Heart left ventricle (tissue), 16 donors: ENCODE results near the gene MMP24OS. TPM values are rescaled to one million over a fixed set of nuclear protein-coding genes. Genes with fewer than 3 reads are reported as not detected.
A peak's percentile ranks its signal among the peaks of the same experiment; 100 is the strongest.

Experiments used
- ATAC-seq, 4 donors: fragments of 200-7000 bp; cut with Tn5 transposase; one replicate each; pipeline ENCODE4 v1.9.1; 2020 to 2022; ENCODE audit warnings: moderate library complexity in 4 of 4, mild to moderate bottlenecking in 3 of 4, moderate number of reproducible peaks in 1 of 4
- DNase-seq, 5 donors: peaks; one replicate each; pipeline ENCODE4 v3.0.0-alpha.2; 2020
- H3K27ac ChIP-seq, 12 donors: fragments of 200-600 bp; sonication (generic) in 4 of 12; one replicate each; pipeline versions ENCODE4 v1.5.0 to v1.8.0; 2016 to 2022; ENCODE audit warnings: mild to moderate bottlenecking in 2 of 12
- H3K27me3 ChIP-seq, 9 donors: fragments of 200-600 bp; sonication (generic) in 2 of 9; one replicate each; pipeline versions ENCODE4 v1.5.1 to v1.8.0; 2016 to 2022; ENCODE audit warnings: mild to moderate bottlenecking in 3 of 9
- H3K36me3 ChIP-seq, 9 donors: fragments of 200-600 bp; sonication (generic) in 2 of 9; one replicate each; pipeline versions ENCODE4 v1.5.0 to v1.8.0; 2018 to 2022; ENCODE audit warnings: mild to moderate bottlenecking in 2 of 9
- H3K4me1 ChIP-seq, 12 donors: fragments of 200-600 bp; sonication (generic) in 4 of 12; one replicate each; pipeline versions ENCODE4 v1.5.0 to v1.8.0; 2016 to 2022; ENCODE audit warnings: mild to moderate bottlenecking in 3 of 12
- H3K4me3 ChIP-seq, 12 donors: fragments of 200-600 bp; sonication (generic) in 4 of 12; one replicate each; pipeline versions ENCODE4 v1.5.0 to v1.8.0; 2017 to 2022; ENCODE audit warnings: mild to moderate bottlenecking in 9 of 12, moderate library complexity in 4 of 12
- H3K9me3 ChIP-seq, 12 donors: fragments of 200-600 bp; sonication (generic) in 4 of 12; one replicate each; pipeline versions ENCODE4 v1.5.0 to v1.8.0; 2016 to 2022; ENCODE audit warnings: mild to moderate bottlenecking in 1 of 12
- CTCF ChIP-seq, 12 donors: fragments of 200-600 bp; sonication (generic) in 4 of 12; IDR thresholded peaks; one replicate each; pipeline versions ENCODE4 v1.5.0 to v1.8.0; 2018 to 2022; ENCODE audit warnings: antibody characterized with exemption in 12 of 12, mild to moderate bottlenecking in 5 of 12
- POLR2A ChIP-seq, 2 donors: fragments of 450-650 bp; IDR thresholded peaks; one replicate each; pipeline ENCODE4 v1.6.1; 2017; ENCODE audit warnings: antibody characterized with exemption in 2 of 2, mild to moderate bottlenecking in 2 of 2, moderate library complexity in 2 of 2
- WGBS, 4 donors: extraction: QIAGEN DNeasy Blood & Tissue Kit in 2 of 4; methylation state at CpG; one replicate each; pipeline versions ENCODE4 v1.1.5 to v1.1.7; 2013 to 2018; 5-methylcytosine and 5-hydroxymethylcytosine counted together
- intact Hi-C, 10 donors: fragments of 100-400 bp; cut with DNase I; formaldehyde crosslinking; loops; one replicate each; pipeline versions ENCODE4 v1.11.1 to v1.14.2; 2022
- polyA plus RNA-seq, 2 donors: library from polyadenylated mRNA; stranded (reverse); fragments of 200-250 nt; gene quantifications; one replicate each; pipeline ENCODE4 v1.2.3, GENCODE V29; 2013
- total RNA-seq, 9 donors: library from RNA; depleted of rRNA in 2 of 9; stranded (reverse); fragments of >200 nt in 2 of 9; fragmentation: NEBNext Ultra II Directional in 3 of 9; extraction: Animal tissue kit (Norgen Biotek cat#: 25700) in 3 of 9; gene quantifications; one replicate each; pipeline versions ENCODE4 v1.1.0 to v1.2.4, GENCODE V29; 2016 to 2023
- donor health status: ischemic (EF 13 %, LVEDD 7.1; RV severe dilation, severe dysfunction).
- donor health status: healthy with polysubstance abuse.
- donor health status: DM: no; HTN: yes; CAD: no.
- donor health status: DM: no; HTN: no; CAD: no.
- donor health status: ischemic (EF 25% LVEDD 6.9; RV normal size, moderate dysfunction).
- donor health status: ischemic (EF 25% LVEDD 5.7; RV mildly dilated, moderate dysfunction).
- donor health status: healthy.
- donor health status: DM: yes; HTN: yes; CAD: no.
- donor health status: ischemic (EF 35%, LVEDD 5.7; RV mildly dilated, moderate dysfunction).
- donor health status: nonischemic (EF 11% LVEDD 7.7; RV severe dilation, severe dysfunction).
- donor health status: DM: yes; HTN: yes; CAD: no.
- donor health status: PGD.
- donor health status: ischemic (EF 29% LVEDD 5.4; RV normal size, mild dysfunction).
- donor health status: nonischemic (EF 23%, LVEDD 6.1; RV moderate dilation, normal function).

MMP24OS gene
- total and polyA plus RNA-seq, 11 donors, result 11.7 to 64.8 (median 41.6) TPM

- ATAC-seq (no peak), DNase-seq (peak in 1 of 5 donors; percentile 12)
- H3K27ac ChIP-seq, result no peak overlapping the region
- intact Hi-C loops, result no loop called here
- H3K9me3 ChIP-seq, result no peaks in the 10 kb centered on the region
- peaks cover 0 to 26% (median 4%) of the 10 kb centered on the region in 9 donors for H3K27me3 ChIP-seq
- peaks cover 0 to 2% (median 0%) of the 10 kb centered on the region in 12 donors for H3K4me1 ChIP-seq
- no peak for TF ChIP-seq POLR2A (IDR thresholded peaks at IDR 0.05)
- TF ChIP-seq CTCF (IDR thresholded peaks at IDR 0.05), result no peak
- WGBS, 4 donors, result 63 to 80% (median 69%) methylated on average over 7 of the region's 7 CpGs
- no peak overlapping the region for H3K4me3 ChIP-seq
- no peaks in the 10 kb centered on the region for H3K36me3 ChIP-seq
These were observed 12.4 kb upstream of the MMP24OS start for GRCh38 chr20:35290186-35290886.

GRCh38 chr20:35288325-35289060 lies 10.6 kb upstream of the MMP24OS start:
- Histone ChIP-seq H3K27me3 (peaks cover 0 to 10% (median 0%) of the 10 kb centered on the region in 9 donors), H3K4me3 (no peak overlapping the region), H3K4me1 (peaks cover 2 to 16% (median 8%) of the 10 kb centered on the region in 12 donors), H3K9me3 (no peaks in the 10 kb centered on the region), H3K36me3 (no peaks in the 10 kb centered on the region), H3K27ac (no peak overlapping the region)
- DNase-seq (peak in 1 of 5 donors; percentile 58), ATAC-seq (no peak)
- WGBS, 4 donors, result 82 to 85% (median 85%) methylated on average over 17 to 19 of the region's 19 CpGs
- no peak for TF ChIP-seq CTCF (IDR thresholded peaks at IDR 0.05)
- intact Hi-C loops, result no loop called here

- Histone ChIP-seq H3K36me3 (peaks cover 0 to 8% (median 0%) of the 10 kb centered on the region in 9 donors), H3K27me3 (peaks cover 0 to 5% (median 0%) of the 10 kb centered on the region in 9 donors), H3K27ac (no peak overlapping the region), H3K9me3 (no peaks in the 10 kb centered on the region), H3K4me3 (no peak overlapping the region), H3K4me1 (peaks cover 5 to 22% (median 13%) of the 10 kb centered on the region in 12 donors)
- TF ChIP-seq POLR2A (IDR thresholded peaks at IDR 0.05) (no peak), CTCF (IDR thresholded peaks at IDR 0.05) (no peak)
- ATAC-seq (no peak), DNase-seq (peak in 1 of 5 donors; percentile 44)
- WGBS, 4 donors, result 85 to 92% (median 87%) methylated on average over 25 to 28 of the region's 28 CpGs
- intact Hi-C loops, result no loop called here
These were observed 9.8 kb upstream of the MMP24OS start for GRCh38 chr20:35287509-35288324.
